Fibroblast of skin of back (primary cell): ENCODE measurements around the gene CTNNA2.
A peak's percentile ranks its signal among the peaks of the same experiment; 100 is the strongest.

Source experiments
- DNase-seq: peaks from one replicate; pipeline ENCODE4 v3.0.0-alpha.2; 2013

CTNNA2 gene

DNA sequence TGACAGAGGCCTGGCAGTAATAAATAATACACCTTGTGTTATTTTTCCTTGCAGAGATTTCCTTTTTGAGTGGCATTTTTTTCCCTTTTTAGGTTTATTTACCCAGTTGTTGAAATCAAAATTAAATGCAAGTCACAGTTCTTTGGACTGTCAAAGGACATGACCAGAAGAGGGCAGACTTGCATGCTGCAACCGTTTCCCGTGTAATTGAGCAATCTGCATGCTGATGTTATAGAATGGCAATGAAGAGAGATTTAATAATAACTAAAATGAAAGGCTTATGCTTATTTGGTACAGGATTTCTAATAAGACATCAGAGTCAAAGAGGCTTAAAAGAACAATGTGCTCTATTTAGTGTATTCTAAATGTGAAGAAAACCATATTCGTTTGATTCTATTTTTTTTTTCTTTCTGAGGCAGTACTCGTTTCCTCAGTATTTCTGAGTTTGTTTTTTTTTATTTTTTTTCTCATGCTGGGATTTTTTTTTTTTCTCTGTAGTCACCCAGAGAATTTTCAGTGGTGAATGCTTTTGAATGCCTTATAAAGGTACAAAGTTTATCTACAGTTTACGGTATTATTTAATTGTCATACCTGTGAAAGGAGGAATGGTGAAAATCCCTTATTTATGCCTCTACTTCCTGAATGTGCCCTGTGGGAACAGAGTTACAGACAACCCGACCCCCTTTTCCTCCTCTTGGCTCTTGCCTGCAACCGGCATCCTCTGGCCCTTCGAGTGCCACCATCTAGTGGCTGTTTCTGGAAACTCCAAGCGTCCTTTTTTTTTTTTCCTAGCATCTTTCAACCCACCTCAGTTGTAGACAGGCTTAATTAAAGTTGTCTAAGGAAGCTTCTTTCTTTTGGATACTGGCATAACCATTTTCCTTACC lies 423.2 kb downstream of the CTNNA2 start:
- peak; percentile 68 for DNase-seq

- no peak for DNase-seq
These were observed 423.9 kb downstream of the CTNNA2 start for GRCh38 chr2:79936715-79937114.

GRCh38 chr2:79938648-79939047 lies 425.8 kb downstream of the CTNNA2 start:
- no peak for DNase-seq

DNA sequence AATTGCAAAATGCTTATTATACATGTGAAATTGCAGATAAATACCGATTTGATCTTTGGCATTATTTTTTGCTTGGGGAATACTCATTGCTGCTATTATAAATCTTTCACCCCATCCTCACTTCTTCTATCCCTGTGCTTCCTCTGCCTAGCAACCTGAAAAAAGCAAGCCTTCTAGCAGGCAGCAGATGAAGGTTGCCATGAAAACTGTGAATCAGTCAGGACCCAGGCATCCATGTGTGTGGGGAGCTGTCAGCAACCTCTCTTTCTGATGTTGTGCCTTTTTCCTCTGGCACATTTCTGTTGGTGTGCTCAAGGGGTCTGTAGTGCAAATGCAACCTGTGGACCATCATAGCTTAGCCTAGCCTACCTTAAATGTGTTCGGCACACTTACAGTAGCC lies 427.5 kb downstream of the CTNNA2 start:
- DNase-seq, result no peak

GRCh38 chr2:79941179-79941578 lies 428.3 kb downstream of the CTNNA2 start:
- DNase-seq, result no peak

DNA sequence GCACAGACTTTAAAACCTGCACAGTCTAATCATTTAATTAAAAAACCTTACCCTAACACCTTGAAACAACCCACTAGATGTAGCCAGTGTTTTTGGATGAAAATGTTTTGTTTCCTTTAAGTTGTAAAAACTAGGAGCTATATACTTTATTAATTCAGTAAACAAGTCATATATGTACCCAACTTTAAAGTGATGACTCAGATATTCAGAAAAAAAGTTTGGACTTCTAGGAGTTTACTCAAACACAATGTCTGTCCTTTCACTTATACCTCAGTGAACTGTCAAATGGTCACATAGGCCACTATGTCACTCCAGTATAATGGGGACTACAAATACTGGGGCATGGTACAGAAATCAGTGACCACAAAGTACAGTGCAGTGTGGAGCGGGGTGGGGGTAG lies 431.4 kb downstream of the CTNNA2 start:
- DNase-seq, result no peak

DNA sequence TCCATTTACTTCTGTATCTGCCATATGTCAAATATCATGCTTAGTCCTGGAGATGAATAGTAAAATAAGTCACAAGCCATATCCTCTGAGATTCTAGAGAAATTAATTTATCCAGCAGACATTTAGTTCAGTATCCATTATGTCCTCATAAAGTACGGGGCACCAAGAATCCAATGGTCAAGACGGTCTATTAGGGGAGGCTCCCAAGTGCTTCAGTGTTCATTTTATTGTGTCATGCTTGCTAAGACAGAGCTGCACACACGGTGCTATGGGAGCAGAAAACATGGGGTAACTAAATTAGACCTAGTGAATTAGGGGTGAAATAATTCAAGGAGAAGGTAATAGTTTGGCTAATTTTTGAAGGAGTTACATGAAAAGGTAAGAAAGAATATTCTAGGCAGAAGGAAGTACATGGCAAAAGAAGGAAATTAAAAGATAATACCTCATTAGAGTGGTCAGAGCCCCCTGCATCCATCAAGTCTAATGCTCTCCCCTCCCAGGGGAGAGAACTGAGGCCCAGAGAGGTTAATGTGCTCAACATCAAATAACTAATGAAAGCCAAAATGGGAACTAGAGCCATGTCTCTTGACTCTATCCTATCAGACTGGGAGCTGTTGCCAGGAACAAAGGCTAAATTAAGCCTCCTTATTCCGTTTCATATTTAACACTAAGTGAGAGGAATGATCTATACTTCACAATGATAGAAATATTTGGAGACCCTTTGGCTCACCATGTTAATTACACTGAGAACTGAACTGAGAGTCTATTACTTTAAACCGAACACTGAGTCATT lies 433.0 kb downstream of the CTNNA2 start:
- no peak for DNase-seq

DNA sequence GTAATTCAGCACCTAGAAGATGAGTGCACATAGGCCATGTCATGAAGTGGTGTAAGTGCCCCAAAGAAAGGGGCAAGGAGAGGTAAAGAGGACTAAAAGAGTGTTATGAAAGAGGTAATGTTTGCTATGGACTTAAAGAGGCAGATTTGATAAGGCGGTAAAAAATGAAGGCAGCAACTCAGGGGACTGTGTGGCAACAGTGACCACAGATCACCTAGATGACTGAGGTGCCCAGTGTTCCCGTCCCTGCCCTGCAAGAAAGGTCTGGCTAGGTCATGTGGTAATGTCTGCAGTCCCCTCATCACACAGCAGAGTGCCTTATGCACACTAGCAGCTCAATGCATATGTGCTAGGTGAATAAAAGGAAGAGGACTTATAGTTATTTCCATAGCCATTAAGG lies 434.9 kb downstream of the CTNNA2 start:
- no peak for DNase-seq

GRCh38 chr2:79950526-79950925 lies 437.7 kb downstream of the CTNNA2 start:
- DNase-seq, result no peak

GRCh38 chr2:79952616-79953015 lies 439.8 kb downstream of the CTNNA2 start:
- no peak for DNase-seq

DNA sequence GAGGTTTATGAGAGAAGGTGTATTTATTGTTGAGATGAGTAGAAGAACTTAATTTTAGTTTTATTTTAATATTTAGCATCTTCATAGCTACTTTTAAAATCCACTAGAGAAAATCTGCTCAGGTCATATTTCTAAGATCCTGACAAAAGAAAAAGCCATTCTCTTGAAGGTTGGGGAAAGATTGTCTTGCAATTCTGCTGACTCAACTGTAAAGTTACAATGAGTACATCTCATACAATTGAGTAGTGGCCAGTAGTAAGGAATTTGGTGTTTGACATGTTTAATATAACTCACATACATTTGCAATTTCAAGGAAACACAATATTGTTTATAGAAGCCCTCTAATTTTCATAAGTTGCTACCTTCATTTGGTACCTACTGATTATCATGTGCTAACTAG lies 447.2 kb downstream of the CTNNA2 start:
- no peak for DNase-seq

DNA sequence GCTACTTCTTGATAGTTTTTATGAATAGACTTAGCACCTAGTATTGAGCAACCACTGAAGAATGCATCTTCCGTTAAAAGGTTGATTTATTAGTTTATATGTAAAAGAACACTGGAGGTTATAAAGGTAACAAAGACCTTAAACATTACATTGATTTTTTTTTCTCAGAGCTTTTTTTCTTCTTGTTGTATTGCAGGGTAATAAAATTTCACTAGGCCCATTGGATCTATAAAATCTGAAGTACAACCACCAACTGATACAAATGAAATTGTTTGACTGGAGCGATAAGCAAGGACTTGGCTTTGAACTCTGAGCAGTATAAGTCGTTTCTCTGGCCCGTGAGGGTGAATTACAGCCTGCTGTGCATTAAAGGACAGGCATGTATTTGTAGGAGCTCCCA lies 447.7 kb downstream of the CTNNA2 start:
- DNase-seq, result no peak

DNA sequence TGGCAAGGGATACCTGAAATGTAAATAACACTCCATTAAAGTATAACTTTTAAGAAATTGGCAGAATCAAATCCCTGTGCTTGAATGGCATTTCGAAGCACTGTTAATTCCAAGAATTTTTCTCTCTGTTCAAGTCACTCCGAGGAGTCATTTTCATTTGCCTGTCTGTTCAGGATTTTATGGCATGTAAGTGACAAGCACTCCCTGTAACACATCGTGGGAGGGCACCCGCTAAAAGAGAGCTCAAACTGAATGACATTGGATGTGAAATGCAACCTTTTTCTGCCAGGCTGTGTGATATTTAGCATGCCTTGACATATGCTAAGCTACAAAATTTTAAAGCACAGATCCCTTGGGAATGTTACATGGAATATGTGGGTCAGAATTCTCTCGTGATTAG lies 452.1 kb downstream of the CTNNA2 start:
- no peak for DNase-seq

DNA sequence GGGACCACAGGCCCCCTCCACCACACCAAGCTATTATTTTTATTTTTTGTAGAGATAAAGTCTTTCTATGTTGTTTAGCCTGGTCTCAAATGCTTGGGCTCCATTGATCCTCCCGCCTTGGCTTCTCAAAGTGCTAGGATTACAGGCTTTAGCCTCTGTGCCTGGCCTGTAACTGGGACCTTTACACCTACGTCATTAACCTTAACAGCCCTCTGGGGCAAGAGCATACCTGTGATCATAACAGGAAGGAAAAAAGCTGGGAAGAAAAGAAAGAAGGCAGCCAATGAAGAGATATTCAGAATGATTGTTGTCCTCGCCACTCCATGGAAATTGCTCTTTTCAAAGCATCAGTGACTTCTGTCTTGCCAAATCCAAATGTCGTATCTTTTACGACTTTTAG lies 453.5 kb downstream of the CTNNA2 start:
- DNase-seq, result no peak

GRCh38 chr2:79966882-79967281 lies 454.0 kb downstream of the CTNNA2 start:
- DNase-seq, result no peak

- DNase-seq, result peak; percentile 22
These were observed 459.0 kb downstream of the CTNNA2 start for GRCh38 chr2:79971807-79972206.

DNA sequence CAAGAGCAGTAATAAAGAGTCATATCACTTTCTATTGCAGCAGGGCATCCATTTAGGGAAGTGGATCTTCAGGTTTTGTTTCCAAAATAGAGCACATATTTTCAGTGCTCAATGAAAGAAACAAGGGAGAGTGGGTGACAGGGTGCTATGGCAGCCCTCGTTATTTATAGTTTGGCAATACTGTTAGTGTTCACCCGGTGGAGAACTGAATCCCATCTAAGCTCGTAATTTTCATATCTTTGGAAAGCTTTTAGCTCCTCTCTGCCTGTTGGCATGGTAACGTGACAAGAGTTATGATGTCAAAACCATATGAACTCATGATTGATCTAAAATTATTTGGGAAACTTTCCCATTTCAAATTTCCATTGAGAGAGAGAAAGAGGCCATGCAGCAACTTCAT lies 459.8 kb downstream of the CTNNA2 start:
- DNase-seq, result no peak

GRCh38 chr2:79975791-79976565 lies 463.1 kb downstream of the CTNNA2 start:
- DNase-seq, result no peak

DNA sequence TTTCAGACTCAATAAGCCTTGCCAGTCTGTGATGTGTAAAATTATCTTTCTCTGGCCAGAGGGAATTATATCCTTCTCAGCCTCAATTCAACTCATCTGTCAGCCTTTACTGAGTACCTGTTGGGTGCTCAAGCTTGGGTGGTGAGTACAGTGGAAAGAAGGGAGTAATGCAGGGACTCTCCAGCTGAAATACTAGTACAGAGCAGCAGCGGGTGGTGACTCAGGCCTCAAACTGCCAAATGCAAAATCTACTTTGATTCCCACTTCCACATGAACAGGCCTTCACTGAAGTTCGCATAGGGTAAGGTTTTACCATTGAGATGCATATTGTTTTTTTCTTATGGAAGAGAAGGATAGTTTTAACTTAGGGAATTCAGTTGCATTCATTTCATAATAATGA lies 464.9 kb downstream of the CTNNA2 start:
- DNase-seq, result no peak

DNA sequence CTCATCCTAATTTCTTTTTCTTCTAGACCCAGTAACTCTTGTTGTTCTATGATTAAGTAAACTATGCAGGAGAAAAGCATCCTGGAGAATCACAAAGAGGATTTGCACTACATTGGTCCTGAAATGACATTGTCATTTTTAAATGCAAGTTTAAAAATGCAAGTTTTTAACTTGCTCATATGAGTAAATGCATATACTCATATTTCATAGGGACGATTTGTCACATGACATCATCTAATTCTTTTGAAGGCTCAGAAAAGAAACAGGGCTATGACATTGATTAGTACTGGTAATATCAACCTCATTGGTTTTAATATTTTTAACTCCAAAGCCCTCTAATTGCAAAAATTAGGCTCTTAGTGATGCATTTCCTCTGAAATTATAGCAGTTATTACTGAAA lies 467.3 kb downstream of the CTNNA2 start:
- DNase-seq, result no peak

GRCh38 chr2:79980816-79981215 lies 468.0 kb downstream of the CTNNA2 start:
- DNase-seq, result no peak

GRCh38 chr2:79981316-79981715 lies 468.5 kb downstream of the CTNNA2 start:
- DNase-seq, result no peak

DNA sequence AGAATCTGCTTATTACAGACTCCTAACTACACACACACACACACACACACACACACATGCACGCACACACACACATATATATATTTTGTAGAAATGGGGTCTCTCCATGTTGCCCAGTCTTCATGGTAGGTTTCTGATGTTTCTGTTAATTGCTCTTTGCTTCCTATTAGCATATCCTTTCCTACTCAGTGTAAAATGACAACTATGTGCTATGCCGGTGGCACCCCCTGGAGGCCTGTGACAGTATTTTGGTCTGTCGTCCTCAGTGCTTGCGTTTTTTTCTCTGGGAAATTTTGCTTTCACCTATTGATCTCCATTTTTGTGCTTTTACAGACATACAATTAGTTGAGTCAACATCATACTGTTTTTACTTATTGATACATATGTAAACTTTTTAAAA lies 469.6 kb downstream of the CTNNA2 start:
- no peak for DNase-seq
